Thymus (tissue), 2 donors: ENCODE measurements around the gene COX14. TPM values are rescaled to one million over a fixed set of nuclear protein-coding genes. Genes with fewer than 3 reads are reported as not detected.

Experiments
- polyA plus RNA-seq: library from polyadenylated mRNA; stranded (reverse); fragments of 200-250 nt; gene quantifications from one replicate; pipeline ENCODE4 v1.2.3, GENCODE V29; 2013
- total RNA-seq: library from RNA; stranded (reverse); fragments of 120-200 nt; gene quantifications from one replicate; pipeline ENCODE4 v1.2.4, GENCODE V29; 2013
- donor health status: healthy.

Gene COX14
- total and polyA plus RNA-seq, 2 donors: 72.4 to 81.4 TPM

Other genes with a start within 250 kb of the COX14 start
- 0.24 TPM for gene FAIM2, start 208.3 kb upstream of the COX14 start, total RNA-seq
- gene FAIM2, start 208.3 kb upstream of the COX14 start, polyA plus RNA-seq: 0.41 TPM
- gene AQP2, start 161.5 kb upstream of the COX14 start, total RNA-seq: 0.05 TPM
- 0.05 TPM for gene AQP2, start 161.5 kb upstream of the COX14 start, polyA plus RNA-seq
- gene AQP5, start 150.4 kb upstream of the COX14 start, total RNA-seq: 0.09 TPM
- 0.37 TPM for gene AQP5, start 150.4 kb upstream of the COX14 start, polyA plus RNA-seq
- gene AQP6, start 139.3 kb upstream of the COX14 start, total RNA-seq: not detected
- under 0.01 TPM for gene AQP6, start 139.3 kb upstream of the COX14 start, polyA plus RNA-seq
- 50.1 TPM for gene RACGAP1, start 86.7 kb upstream of the COX14 start, total RNA-seq
- 9.2 TPM for gene RACGAP1, start 86.7 kb upstream of the COX14 start, polyA plus RNA-seq
- 1.3 TPM for gene ASIC1, start 54.6 kb upstream of the COX14 start, total RNA-seq
- 3.6 TPM for gene ASIC1, start 54.6 kb upstream of the COX14 start, polyA plus RNA-seq
- 38.2 TPM for gene SMARCD1, start 26.9 kb upstream of the COX14 start, total RNA-seq
- gene SMARCD1, start 26.9 kb upstream of the COX14 start, polyA plus RNA-seq: 19.9 TPM
- 0.38 TPM for gene GPD1, start 8.2 kb upstream of the COX14 start, total RNA-seq
- 1.0 TPM for gene GPD1, start 8.2 kb upstream of the COX14 start, polyA plus RNA-seq
- gene CERS5, start 55.1 kb downstream of the COX14 start, total RNA-seq: 30.7 TPM
- gene CERS5, start 55.1 kb downstream of the COX14 start, polyA plus RNA-seq: 130 TPM
- 46.9 TPM for gene LIMA1, start 171.3 kb downstream of the COX14 start, total RNA-seq
- 120 TPM for gene LIMA1, start 171.3 kb downstream of the COX14 start, polyA plus RNA-seq